Ascending aorta (tissue), 2 donors: ENCODE results near the gene INPP5B. TPM values are rescaled to one million over a fixed set of nuclear protein-coding genes. Genes with fewer than 3 reads are reported as not detected.

Source experiments
- DNase-seq, 2 donors: peaks; one replicate each; pipeline ENCODE4 v3.0.0-alpha.2; 2019; ENCODE audit warnings: low spot score in 2 of 2
- H3K27ac ChIP-seq, 2 donors: fragments of 200-600 bp; sonication (generic); one replicate each; pipeline ENCODE4 v1.5.1; 2016 to 2017; ENCODE audit warnings: mild to moderate bottlenecking in 1 of 2
- H3K27me3 ChIP-seq: fragments of 200-600 bp; sonication (generic); one replicate; pipeline ENCODE4 v1.5.1; 2017
- H3K36me3 ChIP-seq, 2 donors: fragments of 200-600 bp; sonication (generic); one replicate each; pipeline ENCODE4 v1.5.1; 2016
- H3K4me1 ChIP-seq, 2 donors: fragments of 200-600 bp; sonication (generic); one replicate each; pipeline ENCODE4 v1.5.1; 2016 to 2017; ENCODE audit warnings: mild to moderate bottlenecking in 1 of 2
- H3K4me3 ChIP-seq, 2 donors: fragments of 200-600 bp; sonication (generic); one replicate each; pipeline ENCODE4 v1.5.1; 2016 to 2017; ENCODE audit warnings: mild to moderate bottlenecking in 1 of 2
- H3K9me3 ChIP-seq, 2 donors: fragments of 200-600 bp; sonication (generic); one replicate each; pipeline ENCODE4 v1.5.1; 2016
- CTCF ChIP-seq, 3 experiments: fragments of 200-600 bp in 2 of 3; fragments of 450-650 bp in 1 of 3; sonication (generic) in 2 of 3; IDR thresholded peaks; one replicate each; pipeline ENCODE4 v1.5.1; 2016 to 2019; ENCODE audit warnings: antibody characterized with exemption in 3 of 3, mild to moderate bottlenecking in 1 of 3, moderate library complexity in 1 of 3
- intact Hi-C: fragments of 100-400 bp; cut with DNase I; formaldehyde crosslinking; loops from one replicate; pipeline ENCODE4 v1.15.1; 2023
- total RNA-seq: library from RNA; depleted of rRNA; stranded (reverse); fragments of >200 nt; gene quantifications from one replicate; pipeline ENCODE4 v1.1.0, GENCODE V29; 2016

INPP5B gene
- total RNA-seq, 1 donor from 2014 or later, result 11.7 TPM

DNA sequence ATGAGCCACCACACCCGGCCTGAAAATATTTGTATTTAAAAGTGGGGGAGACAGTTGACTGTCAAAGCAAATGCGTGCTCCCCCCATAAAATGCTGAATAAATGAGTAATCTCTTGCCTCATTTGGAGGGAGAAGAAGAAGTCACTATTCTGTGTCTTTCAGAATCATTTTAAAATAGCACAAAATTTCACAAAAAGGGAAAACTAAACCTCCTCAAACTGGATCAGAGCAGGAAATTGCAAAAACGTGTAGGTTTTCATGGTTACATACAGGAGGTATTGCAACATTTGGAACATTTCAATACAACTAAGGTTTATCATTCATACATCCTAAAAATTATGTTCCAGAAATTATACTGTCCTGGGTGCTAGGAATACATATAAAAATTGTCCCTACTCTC lies 101.1 kb downstream of the INPP5B start:
- intact Hi-C loops, result no loop called here
- H3K9me3 ChIP-seq, result no peaks in the 10 kb centered on the region
- no peak for TF ChIP-seq CTCF (IDR thresholded peaks at IDR 0.05)
- H3K4me3 ChIP-seq, result no peak overlapping the region
- H3K27ac ChIP-seq, result no peak overlapping the region
- peaks cover 3 to 11% of the 10 kb centered on the region in 2 donors for H3K36me3 ChIP-seq
- DNase-seq, result no peak
- H3K4me1 ChIP-seq, result no peaks in the 10 kb centered on the region
- H3K27me3 ChIP-seq, result no peaks in the 10 kb centered on the region

GRCh38 chr1:37845049-37845646 lies 101.7 kb downstream of the INPP5B start:
- Histone ChIP-seq H3K4me1 (no peaks in the 10 kb centered on the region), H3K9me3 (no peaks in the 10 kb centered on the region), H3K36me3 (peaks cover 3 to 15% of the 10 kb centered on the region in 2 donors), H3K4me3 (no peak overlapping the region), H3K27me3 (no peaks in the 10 kb centered on the region), H3K27ac (no peak overlapping the region)
- intact Hi-C loops, result no loop called here
- DNase-seq, result no peak
- no peak for TF ChIP-seq CTCF (IDR thresholded peaks at IDR 0.05)

GRCh38 chr1:37844536-37844935 lies 102.3 kb downstream of the INPP5B start:
- DNase-seq, result no peak
- Histone ChIP-seq H3K27ac (no peak overlapping the region), H3K4me3 (no peak overlapping the region), H3K27me3 (no peaks in the 10 kb centered on the region), H3K4me1 (no peaks in the 10 kb centered on the region), H3K9me3 (no peaks in the 10 kb centered on the region), H3K36me3 (peaks cover 10 to 17% of the 10 kb centered on the region in 2 donors)
- TF ChIP-seq CTCF (IDR thresholded peaks at IDR 0.05), result no peak
- intact Hi-C loops, result no loop called here

GRCh38 chr1:37841652-37842051 lies 105.2 kb downstream of the INPP5B start:
- H3K9me3 ChIP-seq, result no peaks in the 10 kb centered on the region
- no peak for TF ChIP-seq CTCF (IDR thresholded peaks at IDR 0.05)
- peaks cover 28 to 38% of the 10 kb centered on the region in 2 donors for H3K36me3 ChIP-seq
- H3K27me3 ChIP-seq, result no peaks in the 10 kb centered on the region
- H3K4me1 ChIP-seq, result no peaks in the 10 kb centered on the region
- no peak for DNase-seq
- intact Hi-C loops, result no loop called here
- H3K4me3 ChIP-seq, result no peak overlapping the region
- H3K27ac ChIP-seq, result no peak overlapping the region

GRCh38 chr1:37840711-37841110 lies 106.1 kb downstream of the INPP5B start:
- Histone ChIP-seq H3K4me3 (no peak overlapping the region), H3K36me3 (peaks cover 33 to 45% of the 10 kb centered on the region in 2 donors), H3K27ac (no peak overlapping the region), H3K9me3 (no peaks in the 10 kb centered on the region), H3K4me1 (no peaks in the 10 kb centered on the region), H3K27me3 (no peaks in the 10 kb centered on the region)
- TF ChIP-seq CTCF (IDR thresholded peaks at IDR 0.05), result no peak
- intact Hi-C loops, result no loop called here
- DNase-seq, result no peak

- no peak for TF ChIP-seq CTCF (IDR thresholded peaks at IDR 0.05)
- H3K9me3 ChIP-seq, result no peaks in the 10 kb centered on the region
- H3K36me3 ChIP-seq, result peaks cover 34 to 55% of the 10 kb centered on the region in 2 donors
- no peak overlapping the region for H3K27ac ChIP-seq
- intact Hi-C loops, result no loop called here
- no peak for DNase-seq
- H3K27me3 ChIP-seq, result no peaks in the 10 kb centered on the region
- no peak overlapping the region for H3K4me3 ChIP-seq
- no peaks in the 10 kb centered on the region for H3K4me1 ChIP-seq
These were observed 107.2 kb downstream of the INPP5B start for GRCh38 chr1:37839676-37840075.
